NCI-H2081 treated with DMSO at 0.1 percent for 48 hours (cell line): ENCODE data around the gene PIGK.
A peak's percentile ranks its signal among the peaks of the same experiment; 100 is the strongest.
"Not testable (repeated sequence)": the region's sequence is repeated elsewhere in the genome, so short reads cannot be mapped to it uniquely, and the experiment has no call there.

ENCODE experiments used
- DNase-seq: peaks from one replicate; lab custom pipeline; 2025; lab: John Stamatoyannopoulos, UW

PIGK gene

DNA sequence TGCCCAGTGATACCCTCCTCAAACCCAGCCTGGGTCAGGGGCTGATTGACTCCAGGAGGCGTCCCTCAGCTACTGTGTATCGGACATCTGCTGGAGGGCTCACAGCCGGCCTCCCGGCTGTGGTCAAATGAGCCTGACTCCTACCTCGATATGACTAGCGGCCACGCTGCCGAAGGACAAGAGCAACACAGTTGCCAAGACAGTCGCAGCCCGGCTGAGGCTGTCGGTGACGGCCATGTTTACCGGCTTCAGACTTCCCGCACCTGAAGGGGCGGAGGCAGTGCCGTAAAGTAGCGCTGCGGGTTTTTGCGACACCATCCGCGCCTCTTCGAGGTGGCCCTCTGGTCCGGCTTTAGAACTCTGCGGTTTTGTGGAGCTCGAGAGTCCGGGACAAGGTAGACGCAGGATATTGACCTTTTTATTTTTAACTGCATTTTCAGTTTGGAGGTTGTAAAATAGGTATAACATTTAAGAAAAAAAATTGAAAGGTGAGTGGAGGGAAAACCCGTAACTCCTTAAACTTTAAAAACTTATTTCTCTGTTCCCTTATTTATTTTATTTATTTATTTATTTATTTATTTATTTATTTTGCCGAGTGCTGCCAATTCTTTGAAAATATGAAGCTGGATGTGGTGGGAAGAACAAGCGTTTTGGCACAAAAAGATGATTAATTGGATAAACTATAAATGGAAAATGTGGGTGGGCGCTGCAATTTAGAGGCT, at the start of gene PIGK:
PIGK (minus strand) TSS at position 265 of the 722 bp plus-strand sequence; CDS start at position 237, 28 bp downstream.
- peak; percentile 5 for DNase-seq

DNA sequence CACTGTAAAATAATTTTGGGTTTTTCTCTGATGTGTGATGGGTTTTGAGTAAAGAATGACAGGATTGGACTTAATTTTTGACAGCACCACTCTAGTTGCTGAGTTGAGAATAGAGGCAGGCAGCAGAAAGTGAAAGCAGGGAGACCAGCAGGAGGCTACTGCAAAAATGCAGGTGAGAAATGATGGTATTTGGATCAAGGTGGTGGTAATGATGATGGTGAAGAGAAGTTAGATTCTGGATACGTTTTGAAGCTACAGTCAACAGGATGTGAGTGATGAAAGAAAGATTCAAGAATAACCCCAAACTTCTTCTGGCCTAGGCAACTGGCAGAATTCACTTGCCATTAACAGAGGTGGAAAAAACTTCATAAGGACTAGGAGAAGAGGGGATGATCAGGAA, 47.8 kb upstream of the PIGK start:
- DNase-seq = no peak

DNA sequence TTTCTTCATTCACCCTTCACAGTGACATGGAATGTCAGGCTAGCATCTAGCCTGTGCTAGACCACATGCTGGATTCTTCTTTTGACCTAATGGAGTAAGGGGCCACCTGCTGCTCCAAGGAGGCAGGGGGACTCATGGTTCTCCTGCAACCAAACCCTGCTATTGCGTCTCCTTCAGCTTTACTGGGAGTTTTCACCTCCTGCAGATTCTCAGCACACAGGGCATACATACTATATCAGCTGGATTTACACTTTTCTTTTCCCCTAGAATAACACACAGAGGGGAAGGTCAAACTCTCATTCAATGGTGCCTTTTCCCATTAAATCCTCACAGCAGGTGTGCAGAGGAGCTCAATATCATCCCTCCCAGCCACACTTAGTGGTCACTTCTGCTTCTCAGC, 46.0 kb upstream of the PIGK start:
- no peak for DNase-seq

DNA sequence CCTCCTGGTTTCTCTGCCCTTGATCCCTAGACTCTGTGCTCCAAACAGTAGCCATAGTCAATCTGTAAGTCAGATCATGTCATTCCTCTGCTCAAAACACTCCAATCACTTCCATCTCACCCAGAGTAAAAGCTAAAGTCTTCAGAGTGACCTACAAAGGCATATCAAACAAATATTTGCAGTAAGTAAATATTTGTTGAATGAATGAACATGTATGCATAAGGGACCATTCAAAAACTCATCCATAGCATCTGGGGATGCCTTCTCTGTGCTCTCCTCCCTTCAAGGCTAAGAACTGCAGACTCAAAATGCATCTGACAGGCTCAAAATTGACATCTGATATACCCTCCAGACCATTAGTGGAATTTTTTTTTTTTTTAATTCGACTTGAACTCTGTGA, 44.5 kb upstream of the PIGK start:
- DNase-seq = no peak

DNA sequence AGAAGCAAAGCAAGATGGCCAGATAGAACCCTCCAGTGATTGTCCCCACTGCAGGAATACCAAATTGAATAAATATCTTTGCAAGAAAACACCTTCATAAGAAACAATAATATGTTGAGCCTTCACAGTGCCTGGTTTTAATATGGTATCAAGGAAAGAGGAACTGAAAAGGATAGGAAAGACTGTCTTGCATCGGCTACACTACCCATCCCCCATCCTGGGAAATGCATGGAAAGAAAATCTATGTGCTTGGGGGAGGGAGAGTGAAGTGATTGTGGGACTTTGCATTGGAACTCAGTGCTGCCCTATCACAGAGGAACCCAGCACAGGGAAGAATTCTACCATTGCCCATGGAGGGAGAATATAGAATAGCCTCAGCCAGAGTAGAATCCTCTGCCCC, 34.0 kb upstream of the PIGK start:
- no peak for DNase-seq

DNA sequence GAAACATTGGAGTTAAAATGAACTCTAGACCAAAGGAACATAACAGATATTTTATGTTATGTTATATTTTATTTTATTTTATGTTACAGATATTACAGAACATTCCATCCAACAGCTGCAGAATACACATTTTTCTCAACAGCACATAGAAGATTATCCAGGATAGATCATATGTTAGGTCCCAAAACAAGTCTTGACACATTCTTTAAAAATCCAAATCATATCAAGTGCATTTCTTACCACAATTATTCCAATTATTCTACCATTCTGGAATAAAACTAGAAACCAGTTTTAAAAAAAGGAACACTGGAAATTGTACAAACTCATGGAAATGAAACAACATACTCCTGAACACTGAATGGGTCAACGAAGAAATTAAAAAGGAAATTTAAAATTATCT, 30.9 kb upstream of the PIGK start:
- DNase-seq = no peak

DNA sequence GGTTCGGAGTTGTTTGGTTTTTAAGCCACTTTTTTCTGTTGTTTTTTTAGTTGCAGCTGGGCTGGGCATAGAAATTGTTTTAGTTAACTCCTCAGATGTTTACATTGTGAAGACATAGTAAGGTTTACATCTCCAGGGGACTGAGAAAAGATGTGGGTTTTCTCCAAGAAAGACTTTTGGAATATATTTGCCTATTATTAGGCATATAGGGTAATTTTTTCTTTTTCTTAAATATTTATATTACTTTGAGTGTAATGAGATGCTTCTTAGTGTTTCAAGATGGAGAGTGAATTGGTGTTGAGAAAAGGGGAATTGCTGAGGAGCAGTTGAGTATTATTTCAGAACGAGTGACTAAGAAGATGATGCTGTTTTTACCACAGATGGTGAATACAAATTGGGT, 26.6 kb upstream of the PIGK start:
- DNase-seq = no peak

DNA sequence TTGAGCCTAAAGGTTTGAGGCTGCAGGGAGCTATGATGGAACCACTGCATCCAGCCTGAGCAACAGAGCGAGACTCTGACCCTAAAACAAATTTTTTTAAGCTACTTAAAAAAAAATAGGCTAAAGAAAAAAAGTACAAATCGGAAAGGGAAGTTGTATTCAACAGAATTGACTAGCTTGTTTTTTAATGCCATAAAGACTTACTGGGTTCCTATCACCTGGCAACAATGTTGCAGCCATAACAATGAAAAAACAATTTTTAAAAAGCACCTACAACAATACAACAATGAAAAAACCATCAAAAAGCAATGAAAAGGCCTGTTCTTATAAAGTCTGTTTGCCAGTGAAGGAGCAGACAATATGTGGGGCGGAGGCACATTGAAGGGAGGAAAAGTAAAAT, 20.1 kb upstream of the PIGK start:
- no peak for DNase-seq

DNA sequence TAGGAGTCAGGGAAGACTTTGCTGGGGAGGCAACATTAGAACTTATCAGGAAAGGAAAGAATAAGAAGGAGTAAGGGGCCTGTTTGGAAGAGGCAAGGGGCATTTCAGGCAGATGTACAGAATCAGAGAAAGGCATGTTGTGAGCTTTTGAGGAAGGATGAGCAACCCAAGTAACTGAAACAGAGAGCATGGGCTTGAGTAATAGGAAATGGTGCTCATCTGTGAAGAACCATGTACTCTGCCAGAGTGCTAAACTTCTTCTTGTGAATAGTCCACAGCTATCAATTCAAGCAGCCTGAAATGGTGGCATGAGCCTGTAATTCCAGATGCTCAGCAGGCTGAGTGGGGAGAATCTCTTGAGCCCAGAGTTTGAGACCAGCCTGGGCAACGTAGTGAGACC, 19.2 kb upstream of the PIGK start:
- DNase-seq = no peak

DNA sequence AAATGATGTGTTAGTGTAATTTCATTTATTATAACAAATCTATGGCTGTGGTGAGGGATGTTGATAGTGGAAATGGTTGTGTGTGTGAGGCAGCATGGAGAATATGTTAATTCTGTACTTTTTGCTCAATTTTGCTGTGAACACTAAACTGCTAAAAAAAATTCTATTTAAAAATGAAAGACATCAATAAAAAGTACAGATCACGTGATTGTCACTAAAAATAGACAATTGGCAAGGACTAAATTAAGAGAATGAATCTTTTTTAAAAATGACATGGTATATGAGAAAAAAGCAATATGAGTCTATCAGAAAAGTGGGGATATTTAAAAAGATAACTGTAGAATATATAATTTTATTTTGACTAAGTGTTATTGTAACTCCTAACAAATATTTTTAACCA, 15.7 kb upstream of the PIGK start:
- DNase-seq = no peak

DNA sequence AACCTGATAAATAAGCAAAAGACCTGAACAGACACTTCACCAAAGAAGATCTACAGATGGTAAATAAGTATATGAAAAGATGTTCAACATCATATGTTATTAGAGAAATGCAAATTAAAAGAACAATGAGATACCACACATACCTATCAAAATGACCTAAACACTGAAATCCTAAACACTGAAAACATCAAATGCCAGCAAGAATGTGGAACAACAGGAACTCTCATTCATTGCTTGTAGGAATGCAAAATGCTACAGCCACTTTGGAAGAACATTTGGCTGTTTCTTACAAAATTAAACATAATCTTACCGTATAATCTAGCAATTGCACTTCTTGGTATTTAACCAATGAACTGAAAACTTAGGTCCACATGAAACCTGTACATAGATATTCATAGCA, 14.9 kb upstream of the PIGK start:
- no peak for DNase-seq

DNA sequence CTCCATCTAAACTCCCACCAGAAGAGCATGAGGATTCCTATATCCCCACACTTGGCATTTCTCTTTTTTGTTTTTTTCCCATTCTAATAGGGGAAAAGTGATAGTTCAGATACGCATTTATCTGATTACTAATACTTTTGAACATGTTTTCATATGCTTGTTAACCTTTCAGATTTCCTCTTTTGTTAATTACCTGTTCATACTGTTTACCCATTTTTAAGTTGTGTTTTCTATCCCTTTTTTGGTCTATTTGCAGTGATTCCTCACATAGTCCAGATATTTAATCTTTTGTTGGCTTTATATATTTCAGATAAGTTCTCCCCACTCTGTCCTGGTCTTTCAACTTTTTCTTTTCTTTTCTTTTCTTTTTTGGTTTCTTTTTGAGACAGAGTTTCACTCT, 13.6 kb upstream of the PIGK start:
- no peak for DNase-seq

DNA sequence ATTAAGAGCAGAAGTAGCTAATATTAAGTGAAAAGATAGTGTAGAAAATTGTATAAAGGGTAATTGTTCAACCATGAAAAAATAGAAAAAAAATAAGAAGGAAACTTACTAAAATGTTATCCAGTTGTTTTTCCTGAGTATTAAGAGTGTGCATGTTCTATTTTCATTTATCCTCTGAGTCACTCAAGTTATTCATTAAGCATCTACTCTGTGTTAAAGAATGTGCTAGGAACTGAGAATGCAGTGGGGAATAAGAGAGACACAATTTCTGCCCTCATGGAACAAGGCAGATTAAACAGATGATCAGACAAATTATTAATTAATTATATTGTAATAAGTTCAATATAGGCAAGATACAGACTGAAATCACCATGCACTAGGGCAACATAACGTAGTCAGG, 10.8 kb upstream of the PIGK start:
- no peak for DNase-seq

DNA sequence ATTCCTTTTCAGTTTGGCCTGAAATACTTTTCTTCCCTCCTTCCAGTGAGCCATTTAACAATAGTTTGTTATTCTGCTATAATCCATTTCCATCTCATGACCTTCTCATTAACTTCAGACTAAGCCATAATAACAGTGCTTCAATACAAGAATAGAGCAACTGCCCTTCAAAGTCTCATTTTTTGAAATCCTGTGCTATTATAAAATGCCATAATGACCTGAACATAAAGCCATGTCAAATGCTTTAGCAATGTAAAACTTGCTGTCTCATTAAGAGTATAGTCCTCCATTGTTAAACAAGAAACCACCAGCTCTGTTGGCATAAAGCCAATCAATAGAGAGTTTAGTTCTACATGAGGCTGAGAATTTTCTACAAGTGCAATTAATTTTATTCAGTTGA, 9.6 kb upstream of the PIGK start:
- DNase-seq = no peak

DNA sequence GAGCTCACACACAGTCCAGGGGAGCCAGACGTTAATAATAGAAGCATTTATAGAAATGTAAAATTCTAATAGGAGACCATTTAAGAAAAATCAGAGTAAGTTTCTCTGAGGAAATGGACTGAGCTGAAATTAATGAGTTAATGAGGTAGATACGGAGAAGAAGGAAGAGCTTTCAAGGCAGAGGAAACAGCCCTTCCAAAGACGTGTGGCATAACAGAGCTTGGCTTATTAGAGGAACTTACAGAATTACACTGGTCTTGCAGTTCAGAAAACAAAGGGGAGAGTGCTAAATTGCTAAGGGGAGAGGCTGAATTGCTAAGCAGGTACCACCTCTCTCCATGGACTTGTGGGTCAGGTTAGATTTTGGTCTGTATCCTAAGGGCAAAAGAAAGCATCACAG, 8.2 kb upstream of the PIGK start:
- no peak for DNase-seq

DNA sequence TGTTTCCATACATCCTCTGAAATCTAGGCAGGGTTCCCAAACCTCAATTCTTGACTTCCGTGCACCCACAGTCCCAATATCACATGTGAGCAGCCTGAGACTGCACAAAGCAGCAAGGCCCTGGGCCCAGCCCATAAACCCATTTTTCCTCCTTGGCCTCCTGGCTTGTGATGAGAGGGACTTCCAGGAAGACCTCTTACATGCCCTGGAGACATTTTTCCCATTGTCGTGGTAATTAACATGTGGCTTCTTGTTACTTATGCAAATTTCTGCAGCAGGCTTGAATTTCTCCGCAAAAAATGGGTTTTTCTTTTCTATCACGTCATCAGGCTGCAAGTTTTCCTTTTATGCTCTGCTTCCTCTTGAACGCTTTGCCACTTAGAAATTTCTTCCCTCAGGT, 3.3 kb upstream of the PIGK start:
- no peak for DNase-seq

DNA sequence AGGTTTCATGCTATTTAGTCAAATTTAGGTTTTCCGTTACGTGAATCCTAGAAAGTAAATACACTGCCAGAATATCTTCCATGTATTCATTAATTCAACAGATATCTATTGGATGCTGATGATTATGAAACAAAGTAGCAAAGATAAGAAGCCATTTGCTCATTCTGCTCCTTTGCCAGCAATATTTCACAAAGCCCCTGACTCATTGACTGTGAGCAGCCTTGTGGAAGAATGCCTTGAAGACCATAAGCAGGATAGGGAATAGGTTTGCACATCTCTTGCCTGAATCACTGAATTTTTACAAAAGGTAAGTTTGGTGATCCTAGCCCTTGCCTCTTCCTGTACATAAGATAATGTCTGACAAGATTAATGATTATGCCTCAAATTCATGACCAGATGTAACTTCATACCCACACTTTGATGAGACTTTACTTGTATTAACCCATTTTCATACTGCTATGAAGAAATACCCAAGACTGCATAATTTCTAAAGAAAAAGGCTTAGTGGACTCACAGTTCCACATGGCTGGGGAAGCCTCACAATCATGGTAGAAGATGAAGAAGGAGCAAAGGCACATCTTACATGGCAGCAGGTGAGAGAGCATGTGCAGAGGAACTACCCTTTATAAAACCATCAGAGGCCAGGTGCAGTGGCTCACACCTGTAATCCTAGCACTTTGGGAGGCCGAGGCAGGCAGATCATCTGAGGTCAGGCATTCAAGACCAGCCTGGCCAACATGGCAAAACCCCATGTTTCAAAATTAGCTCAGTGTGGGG, 1.6 kb upstream of the PIGK start:
- DNase-seq = no peak

DNA sequence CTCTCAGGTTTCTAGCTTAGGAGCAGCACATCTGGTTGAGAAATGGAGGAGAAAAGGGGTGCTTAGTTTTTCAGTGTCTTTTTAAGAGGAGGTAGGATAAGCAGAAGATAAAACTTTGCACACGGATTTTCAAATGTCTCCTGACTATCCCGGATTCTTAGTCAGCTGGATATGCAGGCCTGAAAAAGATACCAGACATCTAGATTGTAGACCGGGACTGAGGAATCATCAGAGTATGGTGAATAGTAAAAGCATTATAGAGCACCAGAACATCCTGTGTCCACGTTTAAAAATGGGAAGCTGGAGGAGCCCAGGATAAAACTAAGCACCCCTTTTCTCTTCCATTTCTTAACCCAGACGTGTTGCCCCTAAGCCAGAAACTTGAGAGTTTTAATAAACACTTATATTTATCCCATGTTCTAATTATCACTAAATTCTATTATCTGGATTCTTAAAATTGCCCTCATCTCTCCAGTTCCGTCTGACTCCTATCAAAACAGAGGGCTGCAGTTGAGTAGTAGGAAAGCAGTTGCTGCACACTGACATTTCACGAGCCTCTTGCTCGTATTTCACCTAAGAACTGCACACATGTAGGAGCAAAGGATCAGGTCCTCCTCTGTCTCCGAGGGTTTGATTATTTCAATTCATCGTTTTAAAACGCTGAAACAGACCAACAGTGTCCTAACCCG, 609 bp downstream of the PIGK start:
- no peak for DNase-seq

DNA sequence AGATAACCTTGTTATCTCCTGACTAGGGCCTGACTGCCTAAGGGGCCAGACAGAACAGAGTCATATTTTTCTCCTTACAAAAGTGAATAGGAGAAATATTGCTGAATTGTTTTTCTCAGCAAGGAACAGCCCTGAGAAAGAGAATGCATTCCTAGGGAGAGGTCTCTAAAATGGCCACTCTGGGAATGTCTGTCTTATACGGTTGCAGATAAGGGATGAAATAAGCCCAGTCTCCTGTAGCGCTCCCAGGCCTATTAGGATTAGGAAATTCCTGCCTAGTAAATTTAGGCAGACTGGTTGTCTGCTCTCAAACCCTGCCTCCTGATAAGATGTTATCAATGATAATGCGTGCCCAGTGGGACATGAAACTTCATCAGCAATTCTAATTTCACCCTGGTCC, 15.2 kb downstream of the PIGK start:
- not testable (repeated sequence) for DNase-seq

DNA sequence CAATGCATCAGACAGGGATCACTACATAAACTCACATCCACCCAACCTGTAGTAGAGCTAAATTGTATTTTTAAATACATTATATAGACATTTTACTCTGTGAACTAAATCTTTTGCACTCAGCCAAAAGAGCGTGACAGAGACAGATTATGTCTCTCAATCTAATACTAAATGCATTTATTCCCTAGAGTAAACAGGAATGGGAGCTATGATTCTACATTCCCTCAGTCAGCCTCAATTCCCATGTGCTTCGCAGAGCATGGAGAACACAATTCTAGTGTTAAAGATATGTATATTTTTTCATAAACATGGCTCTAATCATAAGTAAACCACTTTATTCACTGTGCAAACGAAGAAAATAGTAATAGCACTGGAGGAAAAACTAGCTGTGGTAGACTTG, 16.5 kb downstream of the PIGK start:
- no peak for DNase-seq

DNA sequence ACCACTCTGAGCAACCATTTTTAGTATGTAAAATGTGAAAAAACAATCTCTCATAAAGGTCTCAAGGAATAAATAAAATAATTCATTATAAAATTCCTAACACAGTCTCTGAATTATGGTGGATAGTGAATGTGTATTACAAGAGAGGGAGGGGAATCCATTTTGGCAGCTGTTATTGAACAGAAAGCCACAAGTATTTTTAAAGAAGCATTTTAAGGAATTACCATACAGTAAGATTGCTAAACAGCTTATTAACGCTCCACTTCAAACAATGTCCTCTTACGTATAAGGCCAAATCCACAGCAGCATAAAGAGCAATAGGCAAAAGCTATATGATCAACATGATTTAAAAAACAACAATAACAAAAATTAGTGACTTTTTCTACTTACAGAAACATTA, 18.4 kb downstream of the PIGK start:
- no peak for DNase-seq

DNA sequence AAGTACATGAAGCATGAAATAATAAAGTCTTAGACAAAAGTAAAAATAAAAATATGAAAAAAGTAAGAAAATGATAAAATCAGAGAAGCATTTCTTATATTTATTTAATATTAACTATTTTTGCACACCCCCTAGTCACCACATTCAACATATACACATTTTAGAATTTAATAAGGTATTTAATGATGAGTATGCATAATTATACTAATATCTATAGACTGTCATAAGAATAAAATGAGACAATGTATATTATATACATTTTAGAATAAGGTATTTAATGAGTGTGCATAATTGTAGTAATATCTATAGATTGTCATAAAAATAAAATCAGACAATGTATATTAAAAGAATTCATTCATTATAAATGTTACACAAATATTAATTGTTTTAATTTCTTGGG, 18.9 kb downstream of the PIGK start:
- no peak for DNase-seq

DNA sequence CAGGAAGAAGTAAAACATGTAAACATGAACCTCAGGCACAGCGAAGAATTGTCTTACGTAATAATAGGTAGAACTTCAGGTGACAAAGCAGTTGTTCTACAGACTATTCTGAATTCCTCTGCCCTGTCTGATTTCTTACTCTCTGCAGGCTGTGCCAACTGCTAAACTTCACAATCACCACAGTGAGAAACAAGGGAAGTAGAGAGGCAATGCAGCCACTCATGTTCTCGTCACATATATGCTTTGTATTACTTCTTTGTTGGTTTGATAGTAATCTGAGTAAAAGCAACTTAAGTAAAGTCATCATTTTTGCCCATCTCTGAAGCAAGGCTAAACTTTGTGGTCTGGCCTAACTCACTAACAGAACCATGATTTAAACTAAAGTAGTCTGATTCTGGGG, 21.9 kb downstream of the PIGK start:
- DNase-seq = no peak
